Measurements from ENCODE around the gene ASB4. TPM values are rescaled to one million over a fixed set of nuclear protein-coding genes. Genes with fewer than 3 reads are reported as not detected.

The ASB4 gene
- total RNA-seq, 1 experiment from 2014 or later = not detected

- TF ChIP-seq EZH2 (IDR thresholded peaks at IDR 0.05; ENCODE audit: borderline replicate concordance, low read depth, low read length, poor library complexity, severe bottlenecking) = no peak
- no peak for TF ChIP-seq CTCF (conservative IDR thresholded peaks at IDR 0.05; ENCODE audit: low read depth, low read length)
- H3K4me3 ChIP-seq (ENCODE audit: low read depth, low read length, poor library complexity, severe bottlenecking) = no peak overlapping the region
- POLR2A ChIA-PET (ENCODE audit: low non-redundant PET) = no interaction called here
- H3K9me3 ChIP-seq (ENCODE audit: low read depth, low read length, poor library complexity, severe bottlenecking) = no peaks in the 10 kb centered on the region
- H3K4me1 ChIP-seq (ENCODE audit: insufficient read depth, low read length, poor library complexity, severe bottlenecking) = no peaks in the 10 kb centered on the region
- no peak overlapping the region for H3K27ac ChIP-seq (ENCODE audit: low read depth, low read length, poor library complexity, severe bottlenecking)
- H3K27me3 ChIP-seq (replicated peaks; ENCODE audit: insufficient read depth, low read depth, low read length, poor library complexity) = peaks cover under 1% of the 10 kb centered on the region
- intact Hi-C loops (cut with micrococcal nuclease; ENCODE audit: unreplicated experiment) = no loop called here
- no peaks in the 10 kb centered on the region for H3K36me3 ChIP-seq (ENCODE audit: insufficient read depth, low read length, poor library complexity, severe bottlenecking)
- CTCF ChIA-PET = no interaction called here
- BruUV-seq (replicated peaks) = no TSS peak
- no peak for DNase-seq (ENCODE audit: low spot score)
Observed at GRCh38 chr7:95589766-95590165, 104.0 kb downstream of the ASB4 start.

Other genes with a start within 250 kb of the ASB4 start
- not detected in 2 replicates for gene PON1, start 161.4 kb upstream of the ASB4 start, total RNA-seq (2021)
- gene PON3, start 89.6 kb upstream of the ASB4 start, total RNA-seq (2021) = not detected in 2 replicates
- 66.6 and 67.6 TPM in 2 replicates for gene PON2, start 50.9 kb upstream of the ASB4 start, total RNA-seq (2021)
- not detected in 2 replicates for gene PDK4, start 110.6 kb downstream of the ASB4 start, total RNA-seq (2021)

All from A673 (cell line).